Right hindlimb (tissue), 1 donor: ENCODE measurements around the gene MDC1.
"Not testable (repeated sequence)": the region's sequence is repeated elsewhere in the genome, so short reads cannot be mapped to it uniquely, and the experiment has no call there.

Experiments
- DNase-seq: peaks from one replicate; pipeline ENCODE4 v3.0.0-alpha.2; 2018

The MDC1 gene

DNA sequence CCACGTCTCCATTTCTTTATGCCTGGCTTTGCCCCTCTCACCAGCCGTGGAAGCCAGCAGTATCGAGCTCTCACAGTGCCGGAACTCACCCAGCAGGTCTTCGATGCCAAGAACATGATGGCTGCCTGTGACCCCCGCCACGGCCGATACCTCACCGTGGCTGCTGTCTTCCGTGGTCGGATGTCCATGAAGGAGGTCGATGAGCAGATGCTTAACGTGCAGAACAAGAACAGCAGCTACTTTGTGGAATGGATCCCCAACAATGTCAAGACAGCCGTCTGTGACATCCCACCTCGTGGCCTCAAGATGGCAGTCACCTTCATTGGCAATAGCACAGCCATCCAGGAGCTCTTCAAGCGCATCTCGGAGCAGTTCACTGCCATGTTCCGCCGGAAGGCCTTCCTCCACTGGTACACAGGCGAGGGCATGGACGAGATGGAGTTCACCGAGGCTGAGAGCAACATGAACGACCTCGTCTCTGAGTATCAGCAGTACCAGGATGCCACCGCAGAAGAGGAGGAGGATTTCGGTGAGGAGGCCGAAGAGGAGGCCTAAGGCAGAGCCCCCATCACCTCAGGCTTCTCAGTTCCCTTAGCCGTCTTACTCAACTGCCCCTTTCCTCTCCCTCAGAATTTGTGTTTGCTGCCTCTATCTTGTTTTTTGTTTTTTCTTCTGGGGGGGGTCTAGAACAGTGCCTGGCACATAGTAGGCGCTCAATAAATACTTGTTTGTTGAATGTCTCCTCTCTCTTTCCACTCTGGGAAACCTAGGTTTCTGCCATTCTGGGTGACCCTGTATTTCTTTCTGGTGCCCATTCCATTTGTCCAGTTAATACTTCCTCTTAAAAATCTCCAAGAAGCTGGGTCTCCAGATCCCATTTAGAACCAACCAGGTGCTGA is 7.0 kb upstream of the MDC1 start:
- not testable (repeated sequence) for DNase-seq

DNA sequence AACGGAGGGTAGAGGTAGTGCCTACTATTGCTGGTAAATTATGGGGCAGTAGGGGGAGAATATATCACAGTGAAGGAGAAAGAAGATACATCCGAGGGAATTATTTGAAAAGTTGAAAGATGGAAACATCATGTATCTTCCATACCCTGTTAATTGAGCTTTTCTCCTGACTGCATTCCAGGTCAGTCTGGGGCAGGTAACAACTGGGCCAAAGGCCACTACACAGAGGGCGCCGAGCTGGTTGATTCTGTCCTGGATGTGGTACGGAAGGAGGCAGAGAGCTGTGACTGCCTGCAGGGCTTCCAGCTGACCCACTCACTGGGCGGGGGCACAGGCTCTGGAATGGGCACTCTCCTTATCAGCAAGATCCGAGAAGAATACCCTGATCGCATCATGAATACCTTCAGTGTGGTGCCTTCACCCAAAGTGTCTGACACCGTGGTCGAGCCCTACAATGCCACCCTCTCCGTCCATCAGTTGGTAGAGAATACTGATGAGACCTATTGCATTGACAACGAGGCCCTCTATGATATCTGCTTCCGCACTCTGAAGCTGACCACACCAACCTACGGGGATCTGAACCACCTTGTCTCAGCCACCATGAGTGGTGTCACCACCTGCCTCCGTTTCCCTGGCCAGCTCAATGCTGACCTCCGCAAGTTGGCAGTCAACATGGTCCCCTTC is 6.2 kb upstream of the MDC1 start:
- not testable (repeated sequence) for DNase-seq

DNA sequence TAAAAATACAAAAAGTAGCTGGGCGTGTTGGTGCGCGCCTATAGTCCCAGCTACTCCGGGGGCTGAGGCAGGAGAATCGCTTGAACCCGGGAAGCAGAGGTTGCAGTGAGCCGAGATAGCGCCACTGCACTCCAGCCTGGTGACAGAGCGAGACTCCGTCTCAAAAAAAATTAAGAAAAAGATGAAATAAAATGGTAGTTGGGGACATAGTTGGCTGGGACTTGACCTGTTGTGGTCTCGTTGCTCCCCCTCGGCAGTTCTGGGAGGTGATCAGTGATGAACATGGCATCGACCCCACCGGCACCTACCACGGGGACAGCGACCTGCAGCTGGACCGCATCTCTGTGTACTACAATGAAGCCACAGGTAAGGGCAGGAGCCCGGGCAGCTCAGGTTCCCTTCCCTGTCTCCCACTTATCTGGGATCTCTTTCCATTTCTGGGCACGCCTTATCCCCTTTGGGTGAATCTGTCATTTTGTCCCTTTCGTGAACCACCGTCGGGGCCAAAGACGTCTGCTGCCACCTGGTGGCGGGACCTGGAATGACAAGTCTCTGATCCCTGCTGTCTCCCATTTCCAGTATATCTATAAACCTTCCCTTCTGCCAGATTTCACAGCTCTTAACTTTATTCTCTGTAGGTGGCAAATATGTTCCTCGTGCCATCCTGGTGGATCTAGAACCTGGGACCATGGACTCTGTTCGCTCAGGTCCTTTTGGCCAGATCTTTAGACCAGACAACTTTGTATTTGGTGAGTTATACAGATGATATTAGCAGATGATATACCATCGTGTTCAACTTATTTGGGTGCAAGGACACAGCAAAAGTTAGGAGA is 5.4 kb upstream of the MDC1 start:
- peak; percentile 83 for DNase-seq

DNA sequence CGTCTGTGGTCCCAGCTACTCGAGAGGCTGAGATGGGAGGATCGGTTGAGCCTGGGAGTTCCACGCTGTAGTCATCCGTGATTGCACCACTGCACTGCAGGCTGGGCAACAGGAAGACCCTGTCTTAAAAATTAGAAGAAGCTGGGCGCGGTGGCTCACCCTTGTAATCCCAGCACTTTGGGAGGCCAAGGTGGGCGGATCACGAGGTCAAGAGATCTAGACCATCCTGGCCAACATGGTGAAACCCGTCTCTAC is 4.9 kb upstream of the MDC1 start:
- DNase-seq, result not testable (repeated sequence)

DNA sequence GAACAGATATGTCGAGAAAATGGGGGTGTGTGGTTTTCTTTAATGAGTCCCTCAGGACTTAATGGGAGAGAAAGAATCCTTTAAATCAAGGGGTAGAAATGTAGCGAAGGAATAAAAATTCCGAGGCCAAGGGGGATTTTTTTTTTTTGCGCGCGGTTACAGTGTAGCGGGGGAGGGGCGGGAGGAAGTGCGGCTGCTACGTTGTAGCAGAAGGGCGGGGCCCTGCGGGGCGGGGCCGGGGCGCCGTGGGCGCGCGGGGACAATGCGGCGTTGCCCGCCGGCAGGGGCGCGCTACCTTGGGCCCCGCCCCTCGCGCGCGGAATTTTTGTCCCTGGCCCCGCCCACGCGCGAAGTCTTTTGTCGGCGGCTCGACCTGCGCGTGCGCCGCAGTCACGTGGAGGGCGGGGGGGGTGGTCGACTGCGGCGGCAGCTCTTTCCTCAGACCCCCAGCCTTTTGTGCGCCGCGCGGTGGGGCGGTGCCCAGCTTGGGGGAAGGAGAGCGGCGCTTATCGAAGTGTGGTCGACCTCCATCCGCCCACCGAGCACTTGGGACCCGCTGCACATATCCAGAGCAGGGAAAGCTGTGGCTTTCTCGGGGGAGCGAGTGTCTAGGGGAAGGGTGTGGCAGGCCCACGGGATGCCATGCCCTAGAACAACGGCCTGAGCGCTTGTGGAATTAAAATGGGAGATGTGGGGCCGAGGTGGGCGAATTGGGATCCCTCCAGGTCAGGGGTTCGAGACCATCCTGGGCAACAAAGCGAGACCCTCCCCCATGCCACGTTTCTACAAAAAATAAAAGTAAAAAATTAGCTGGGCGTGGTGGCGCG is 4.3 kb upstream of the MDC1 start:
- DNase-seq, result peak; percentile 94

DNA sequence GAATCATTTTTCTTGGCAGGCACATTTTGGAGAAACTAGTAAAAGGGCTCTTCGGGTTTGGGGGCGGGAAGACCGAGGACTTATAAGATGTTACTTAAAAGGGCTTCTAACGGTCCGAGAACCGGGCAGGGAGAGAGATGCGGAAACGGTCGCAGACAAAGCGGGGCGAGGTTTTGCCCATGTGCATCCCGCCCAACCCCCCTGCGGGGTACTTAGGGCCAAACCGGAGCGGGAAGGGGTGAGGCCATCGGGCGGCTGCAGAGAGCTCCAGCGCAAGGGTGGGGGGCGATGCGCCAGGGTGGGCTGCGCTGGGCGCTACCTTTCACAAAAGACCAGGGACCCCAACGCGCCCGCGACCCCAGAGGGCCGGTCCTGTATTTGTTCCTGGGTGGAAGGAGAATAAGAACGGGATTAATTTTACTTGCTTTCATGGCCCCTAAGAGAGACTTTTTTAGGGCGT is 3.7 kb upstream of the MDC1 start:
- peak; percentile 80 for DNase-seq

DNA sequence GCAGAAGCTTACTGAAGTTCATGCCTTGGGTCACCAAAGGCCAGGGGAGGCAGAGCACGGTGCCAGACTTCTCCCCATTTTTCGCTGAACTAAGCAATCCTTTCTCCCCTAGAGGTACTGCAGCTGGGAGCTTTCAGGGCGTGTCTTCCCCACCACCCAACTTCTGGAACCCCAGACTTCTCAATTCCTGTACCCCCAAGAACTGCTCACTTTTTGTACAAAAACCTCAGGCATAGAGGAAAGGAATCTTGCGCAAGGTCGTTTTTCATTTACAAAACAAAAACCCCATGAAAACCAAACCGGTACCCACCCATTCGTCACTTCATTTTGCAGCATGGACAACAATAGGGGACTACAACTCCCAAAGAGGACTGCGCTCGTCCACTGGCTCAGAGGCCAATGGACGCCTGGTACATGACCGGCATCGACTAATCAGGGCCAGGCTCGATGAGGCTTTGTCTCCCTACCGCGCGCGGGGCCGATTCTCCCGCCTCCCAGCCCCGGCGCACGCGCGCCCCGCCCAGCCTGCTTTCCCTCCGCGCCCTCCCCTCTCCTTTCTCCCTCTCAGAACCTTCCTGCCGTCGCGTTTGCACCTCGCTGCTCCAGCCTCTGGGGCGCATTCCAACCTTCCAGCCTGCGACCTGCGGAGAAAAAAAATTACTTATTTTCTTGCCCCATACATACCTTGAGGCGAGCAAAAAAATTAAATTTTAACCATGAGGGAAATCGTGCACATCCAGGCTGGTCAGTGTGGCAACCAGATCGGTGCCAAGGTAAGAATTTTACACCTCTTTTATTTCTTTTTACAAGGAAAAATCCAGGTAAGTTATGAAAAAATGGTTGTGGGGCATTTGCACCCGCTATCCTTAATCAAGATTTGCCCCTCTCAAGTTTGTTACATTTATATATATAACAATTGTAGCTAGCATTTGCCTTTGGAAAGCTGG is 3.0 kb upstream of the MDC1 start, which contains the start of gene TUBB:
TSS of gene TUBB (plus strand) at position 562 of the 947 bp plus-strand sequence. CDS start at position 717, 155 bp downstream.
- peak; percentile 98 for DNase-seq

DNA sequence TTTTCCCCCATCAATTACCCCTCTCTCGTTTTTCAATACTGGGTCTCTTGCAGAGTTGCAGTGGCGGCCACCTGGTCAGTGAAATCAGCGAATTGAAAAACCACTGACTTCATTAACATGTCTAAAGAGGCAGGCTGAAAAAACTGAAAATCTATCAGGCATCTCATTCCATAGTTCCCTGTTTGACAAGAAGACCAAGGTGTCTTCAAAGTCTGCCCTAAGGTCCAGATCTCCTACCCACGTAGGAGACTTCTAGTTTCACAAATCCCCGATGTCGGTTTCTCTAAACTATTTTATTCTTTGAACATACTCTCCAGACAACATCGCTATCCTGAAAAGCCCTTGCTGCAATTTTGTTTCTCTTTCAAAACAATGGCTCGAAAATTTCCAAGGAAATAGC is 2.3 kb upstream of the MDC1 start:
- DNase-seq, result no peak

DNA sequence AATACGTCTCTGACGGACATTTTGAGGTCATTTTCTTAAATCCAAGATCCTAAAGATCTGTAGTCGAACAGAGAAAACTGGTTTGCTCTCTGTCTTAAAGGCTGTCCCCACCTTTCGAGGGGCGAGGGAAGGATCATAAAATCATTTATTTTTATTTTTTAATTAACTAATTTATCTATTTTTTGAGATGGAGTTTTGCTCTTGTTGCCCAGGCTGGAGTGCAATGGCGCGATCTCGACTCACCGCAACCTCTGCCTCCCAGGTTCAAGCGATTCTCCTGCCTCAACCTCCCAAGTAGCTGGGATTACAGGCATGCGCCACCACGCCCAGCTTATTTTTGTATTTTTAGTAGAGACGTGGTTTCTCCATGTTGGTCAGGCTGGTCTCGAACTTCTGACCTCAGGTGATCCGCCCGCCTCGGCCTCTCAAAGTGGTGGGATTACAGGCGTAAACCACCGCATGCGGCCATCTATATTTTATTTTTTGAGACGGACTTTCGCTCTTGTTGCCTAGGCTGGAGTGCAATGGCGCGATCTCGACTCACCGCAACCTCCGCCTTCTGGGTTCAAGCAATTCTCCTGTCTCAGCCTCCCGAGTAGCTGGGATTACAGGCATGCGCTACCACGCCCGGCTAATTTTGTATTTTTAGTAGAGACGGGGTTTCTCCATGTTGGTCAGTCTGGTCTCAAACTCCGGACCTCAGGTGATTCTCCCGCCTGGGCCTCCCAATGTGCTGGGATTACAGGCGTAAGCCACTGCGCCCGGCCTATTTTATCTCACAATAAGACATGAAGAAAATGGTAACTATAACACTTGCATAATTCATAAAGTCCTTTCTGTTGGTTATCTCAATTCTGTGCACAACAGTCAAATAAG is 1.0 kb upstream of the MDC1 start:
- DNase-seq, result not testable (repeated sequence)

DNA sequence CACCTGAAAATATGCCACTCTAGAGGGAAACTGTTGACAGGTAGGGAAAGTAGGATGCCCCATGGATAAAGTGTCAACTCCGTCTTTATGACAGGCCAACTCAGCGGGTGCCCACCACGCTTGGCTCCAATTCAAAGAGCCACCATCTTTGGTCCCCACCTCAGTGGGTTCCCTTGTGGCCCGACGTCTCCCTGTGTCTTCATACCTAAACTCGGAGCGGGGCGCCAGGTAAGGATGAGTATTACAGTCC is 277 bp downstream of the MDC1 start:
- no peak for DNase-seq

DNA sequence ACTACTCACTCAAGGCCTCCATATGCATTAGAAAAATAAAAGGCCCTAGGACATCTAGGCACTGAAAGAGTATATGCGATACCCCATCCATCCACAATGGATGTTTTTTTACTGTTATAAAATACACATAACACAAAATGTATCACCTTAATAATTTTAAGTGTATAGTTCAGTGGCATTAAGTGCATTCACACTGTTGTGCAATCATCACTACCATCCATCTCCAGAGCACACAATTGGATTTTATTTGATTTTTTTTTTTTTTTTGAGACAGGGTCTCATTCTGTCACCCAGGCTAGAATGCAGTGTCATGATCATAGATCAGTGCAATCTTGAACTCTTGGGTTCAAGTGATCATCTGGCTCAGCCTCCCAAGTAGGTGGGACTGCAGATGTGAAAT is 2.8 kb downstream of the MDC1 start:
- no peak for DNase-seq

DNA sequence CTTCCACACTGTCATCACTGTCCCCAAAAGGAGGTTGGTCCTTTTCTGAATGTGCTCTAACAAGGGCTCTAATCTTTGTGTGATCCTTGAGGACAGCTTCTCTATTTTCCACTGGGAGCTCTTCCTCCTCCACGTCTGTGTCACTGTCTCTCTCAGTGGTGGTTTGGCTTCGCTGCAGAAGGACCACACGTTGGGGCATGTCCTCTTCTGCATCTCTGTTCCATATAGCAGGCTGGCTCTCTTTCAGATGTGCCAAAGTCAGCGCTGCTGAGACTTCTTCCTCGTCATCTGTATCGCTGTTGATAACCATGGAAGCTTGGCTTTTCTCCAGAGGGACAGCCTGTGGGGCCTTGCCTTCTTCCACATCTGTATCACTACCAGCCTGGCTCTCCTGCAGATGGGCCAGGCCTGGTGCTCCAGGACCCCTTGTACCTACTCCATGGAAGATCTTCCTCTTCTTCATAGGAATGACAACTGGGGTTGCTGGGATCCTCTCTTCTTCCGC is 4.6 kb downstream of the MDC1 start:
- no peak for DNase-seq

DNA sequence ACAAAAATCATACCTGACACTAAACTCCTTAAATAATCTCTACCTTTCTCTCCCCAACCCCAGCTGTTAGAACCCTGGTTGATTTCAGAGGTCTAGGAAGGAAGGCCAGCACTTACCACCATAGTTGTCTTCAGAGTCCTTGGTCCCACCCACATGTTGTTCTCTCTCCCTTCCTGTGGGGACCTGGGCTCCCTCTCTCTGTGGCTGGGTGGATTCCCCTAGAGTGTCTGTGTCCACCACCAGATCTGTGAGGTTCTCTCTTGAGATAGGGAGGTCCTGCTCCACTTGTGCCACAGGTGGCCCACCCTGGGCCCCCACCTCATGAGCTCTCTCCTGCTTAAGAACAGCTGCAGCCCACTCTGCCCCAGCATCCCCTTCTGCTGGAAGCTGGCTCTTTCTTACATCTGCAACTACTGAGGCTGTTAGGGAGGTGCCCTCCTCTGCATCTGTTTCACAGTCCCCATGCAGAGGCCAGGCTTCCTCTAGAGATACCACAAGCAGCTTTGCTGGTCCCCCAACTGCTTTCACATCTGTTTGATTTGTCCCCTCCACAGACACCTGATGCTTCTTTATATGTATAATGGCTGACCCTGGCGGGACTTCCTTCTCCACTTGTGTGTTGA is 5.2 kb downstream of the MDC1 start:
- no peak for DNase-seq

DNA sequence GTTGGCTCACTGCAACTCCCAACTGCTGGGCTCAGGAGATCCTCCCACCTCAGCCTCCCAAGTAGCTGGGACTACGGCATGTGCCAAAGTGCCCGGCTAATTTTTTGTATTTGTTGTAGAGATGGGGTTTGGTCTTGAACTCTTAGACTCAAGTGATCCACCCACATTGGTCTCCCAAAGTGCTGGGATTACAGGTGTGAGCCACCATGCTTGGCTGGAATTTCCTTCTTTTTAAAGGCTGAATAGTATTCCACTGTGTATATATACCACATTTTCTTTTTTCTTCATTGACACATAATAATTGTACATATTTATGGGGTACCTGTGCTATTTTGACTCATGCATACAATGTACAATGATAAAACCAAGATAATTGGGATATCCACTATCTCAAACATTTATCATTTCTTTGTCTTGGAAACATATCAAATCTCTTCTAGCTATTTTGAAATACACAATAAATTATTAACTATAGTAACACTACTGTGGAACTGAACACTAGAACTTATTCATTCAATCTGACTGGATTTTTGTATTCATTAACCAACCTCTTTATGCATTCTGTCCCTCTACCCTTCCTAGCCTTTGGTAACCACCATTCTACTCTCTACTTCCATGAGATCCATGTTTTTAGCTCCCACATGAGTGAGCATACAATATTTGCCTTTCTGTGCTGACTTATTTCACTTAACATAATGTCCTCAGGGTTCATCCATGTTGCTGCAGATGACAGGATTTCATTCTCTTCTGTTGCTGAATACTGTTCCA is 7.8 kb downstream of the MDC1 start:
- no peak for DNase-seq

DNA sequence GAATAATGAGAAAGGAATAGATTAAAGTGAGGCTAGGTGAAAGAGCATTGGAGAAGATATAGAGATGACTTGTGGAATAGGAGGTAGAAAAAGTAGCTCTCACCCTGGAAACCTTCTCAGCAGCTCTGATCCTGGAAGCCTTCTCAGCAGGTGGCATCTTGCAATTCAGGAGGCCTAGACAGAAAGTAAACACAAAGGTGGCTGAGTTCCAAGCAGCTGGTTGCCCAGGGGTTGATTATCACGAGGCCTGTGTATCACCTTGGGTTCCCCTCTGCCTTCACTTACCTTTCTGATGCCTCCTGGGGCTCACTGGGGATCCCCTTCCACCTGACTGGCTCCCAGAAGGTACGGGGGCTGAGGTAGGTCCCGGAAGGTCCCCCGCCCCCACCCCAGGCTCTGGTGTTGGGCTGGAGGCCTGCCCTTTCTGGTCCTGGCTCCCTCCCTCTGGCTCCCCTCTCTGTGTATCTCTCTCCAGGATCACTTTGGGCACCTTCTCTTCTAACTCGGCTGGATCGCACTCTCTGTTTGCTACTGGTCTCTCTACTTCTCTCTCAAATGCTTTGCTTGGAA is 9.7 kb downstream of the MDC1 start:
- no peak for DNase-seq

DNA sequence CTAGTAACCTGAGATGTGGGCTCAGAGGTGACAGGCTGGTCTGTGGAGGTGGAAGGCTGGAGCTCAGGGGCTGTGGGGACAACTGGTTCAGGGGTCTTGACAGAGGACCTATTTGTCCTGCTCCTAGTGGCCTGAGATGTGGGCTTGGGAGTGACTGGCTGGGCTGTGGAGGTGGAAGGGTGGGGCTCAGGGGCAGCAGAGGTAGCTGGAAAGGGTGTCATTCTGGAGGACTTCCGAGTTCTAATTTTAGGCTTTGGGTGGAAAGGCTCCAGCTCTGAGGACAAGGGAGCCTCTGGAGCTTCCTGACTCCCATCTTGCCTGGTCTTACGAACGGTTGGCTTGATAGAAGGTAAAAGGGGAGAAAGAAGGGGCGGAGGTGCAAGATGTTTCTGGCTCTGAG is 11.5 kb downstream of the MDC1 start:
- no peak for DNase-seq

DNA sequence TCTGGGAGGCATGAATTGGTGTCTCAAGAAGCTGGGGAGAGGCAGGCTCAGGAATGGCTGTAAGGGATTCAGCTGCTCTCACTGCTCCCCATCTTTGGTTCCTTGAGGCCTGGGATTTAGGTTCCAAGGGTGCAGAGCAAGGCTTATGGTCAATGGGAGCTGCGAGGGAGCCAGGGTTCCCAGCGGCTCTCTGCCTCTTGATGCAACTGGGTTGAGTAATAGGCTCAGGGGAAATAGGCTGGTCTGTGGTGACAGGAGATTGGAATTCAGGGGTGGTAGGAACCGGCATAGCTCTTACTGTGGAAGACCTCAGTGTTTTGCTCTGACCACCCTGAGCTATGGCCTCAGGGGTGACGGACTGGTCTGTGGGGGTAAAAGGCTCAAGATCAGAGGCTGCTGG is 13.3 kb downstream of the MDC1 start:
- no peak for DNase-seq

DNA sequence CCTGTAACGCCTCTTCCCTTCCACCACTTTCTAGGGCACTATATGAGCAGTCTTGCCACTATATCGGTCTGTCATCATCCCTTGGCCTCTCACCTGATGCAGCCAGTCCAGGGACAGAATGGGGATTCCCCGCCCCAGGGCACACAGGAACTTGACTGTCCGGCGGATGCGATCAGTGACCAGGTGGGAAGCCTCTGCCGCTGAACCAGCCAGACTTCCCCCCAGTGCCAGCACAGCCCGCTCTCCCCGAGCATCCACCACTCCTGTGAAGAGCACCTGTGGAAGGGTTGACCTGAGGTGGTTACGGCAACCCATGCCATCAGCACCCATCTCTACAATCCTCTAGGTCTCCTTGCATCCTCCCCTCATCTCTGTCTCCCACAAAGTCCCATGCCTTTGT is 14.1 kb downstream of the MDC1 start:
- DNase-seq, result no peak

DNA sequence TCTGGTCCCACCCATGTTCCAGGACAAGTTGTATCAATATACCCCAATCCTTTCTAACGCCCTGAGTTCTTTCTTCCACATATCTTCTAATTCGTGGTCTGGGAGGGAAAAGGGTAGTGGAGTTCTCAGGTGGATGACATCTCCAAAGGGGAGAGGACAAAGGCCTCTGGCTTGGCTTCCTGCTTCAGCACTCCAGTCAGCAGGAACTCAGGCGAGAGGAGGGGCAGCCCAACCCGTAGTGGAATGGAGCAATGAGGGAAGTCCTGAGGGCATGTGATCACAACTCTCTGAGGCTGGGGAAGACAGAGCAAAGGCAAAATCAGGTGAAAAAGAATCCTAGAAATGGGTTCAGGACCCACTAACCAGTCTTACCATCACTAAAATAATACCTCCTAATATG is 16.7 kb downstream of the MDC1 start:
- DNase-seq, result no peak
